RPMI8226 (cell line): ENCODE results near the gene HOATZ.
A peak's percentile ranks its signal among the peaks of the same experiment; 100 is the strongest.

Experiments
- DNase-seq: peaks from one replicate; pipeline ENCODE4 v3.0.0-alpha.2; 2015

HOATZ gene

DNA sequence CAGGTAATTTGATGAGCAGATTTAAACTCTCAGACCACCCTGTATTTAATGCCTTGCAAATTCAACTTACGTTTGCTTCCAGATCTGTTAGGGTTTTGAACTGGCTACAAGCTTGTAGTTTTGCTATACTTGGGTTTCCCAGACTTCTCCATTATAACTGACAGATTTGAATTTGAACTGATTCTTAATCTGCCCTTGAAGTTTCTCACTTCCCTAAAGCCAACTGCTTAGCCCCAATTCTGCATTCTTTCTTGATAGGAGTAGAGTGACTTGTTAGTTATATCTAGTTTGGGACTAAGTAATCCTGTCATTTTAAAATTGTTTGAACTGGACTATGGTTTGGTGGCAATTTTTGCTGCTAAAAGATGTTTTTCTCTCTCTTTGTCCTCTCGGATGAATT, 35.7 kb downstream of the HOATZ start:
- no peak for DNase-seq

DNA sequence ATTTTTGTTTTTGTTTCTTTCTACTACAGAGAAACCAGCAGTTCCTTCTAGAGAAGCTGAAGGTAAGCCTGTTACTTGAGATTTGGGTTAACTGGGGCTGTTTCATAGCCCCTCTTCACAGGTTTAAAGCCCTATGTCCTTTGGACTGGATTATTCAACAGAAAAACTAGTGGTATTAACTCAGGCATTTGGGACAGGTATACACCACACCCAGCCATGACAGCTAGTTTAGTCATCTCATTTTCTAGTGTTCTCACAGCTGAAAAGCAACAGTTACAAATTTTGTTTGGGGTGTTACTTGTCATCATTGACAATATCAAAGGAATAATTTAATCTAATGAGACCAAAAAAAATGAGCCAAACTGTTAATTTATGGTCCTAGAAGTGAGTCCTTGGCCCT, 40.0 kb downstream of the HOATZ start:
- DNase-seq, result no peak

DNA sequence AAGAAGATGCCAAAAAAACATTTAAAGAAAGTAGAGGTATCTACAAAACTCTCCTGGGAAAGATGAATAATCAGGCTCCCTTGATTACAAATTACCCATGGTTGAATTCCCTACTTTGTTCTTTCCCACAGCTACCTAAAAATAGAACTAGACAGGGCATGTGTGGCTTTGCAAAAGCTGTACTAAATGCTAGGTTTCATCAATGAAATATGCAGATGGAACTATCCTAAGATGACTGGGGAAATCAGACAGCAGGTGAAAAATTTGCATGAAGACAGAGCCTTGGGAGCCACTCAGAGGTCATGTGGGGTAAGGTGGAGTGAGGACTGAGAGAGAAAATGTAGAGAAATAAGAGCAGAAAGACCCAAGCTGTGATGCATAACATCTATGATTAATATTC, 40.7 kb downstream of the HOATZ start:
- no peak for DNase-seq

DNA sequence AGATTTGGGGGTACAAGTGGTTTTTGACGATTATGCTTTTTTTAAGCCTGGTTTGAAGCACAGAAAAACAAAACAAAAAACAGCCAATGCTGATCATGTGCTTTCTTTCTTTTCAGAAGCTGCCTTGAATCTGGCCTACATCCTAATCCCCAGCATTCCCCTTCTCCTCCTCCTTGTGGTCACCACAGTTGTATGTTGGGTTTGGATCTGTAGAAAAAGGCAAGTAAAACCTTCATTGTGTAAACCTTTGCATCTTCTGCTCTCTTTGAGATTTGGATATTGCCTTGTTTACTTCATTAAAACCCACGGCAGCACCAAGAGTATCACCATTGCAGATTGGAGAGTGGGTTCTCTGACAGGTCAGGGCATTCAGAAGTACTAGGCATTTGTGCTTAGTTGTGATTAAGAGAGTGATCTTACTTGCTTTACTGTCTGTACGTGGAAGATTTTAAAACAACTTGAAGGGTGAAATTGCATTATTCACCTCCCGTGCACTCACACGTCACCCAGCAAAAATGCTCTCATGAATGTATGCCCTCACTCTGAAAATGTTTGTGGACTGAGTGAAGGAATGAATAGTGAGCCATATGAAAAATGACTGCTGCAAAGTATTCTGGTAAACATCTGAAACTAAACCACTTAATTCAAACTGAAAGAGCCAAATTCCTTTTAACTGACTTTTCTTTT, 43.0 kb downstream of the HOATZ start:
- DNase-seq, result no peak

DNA sequence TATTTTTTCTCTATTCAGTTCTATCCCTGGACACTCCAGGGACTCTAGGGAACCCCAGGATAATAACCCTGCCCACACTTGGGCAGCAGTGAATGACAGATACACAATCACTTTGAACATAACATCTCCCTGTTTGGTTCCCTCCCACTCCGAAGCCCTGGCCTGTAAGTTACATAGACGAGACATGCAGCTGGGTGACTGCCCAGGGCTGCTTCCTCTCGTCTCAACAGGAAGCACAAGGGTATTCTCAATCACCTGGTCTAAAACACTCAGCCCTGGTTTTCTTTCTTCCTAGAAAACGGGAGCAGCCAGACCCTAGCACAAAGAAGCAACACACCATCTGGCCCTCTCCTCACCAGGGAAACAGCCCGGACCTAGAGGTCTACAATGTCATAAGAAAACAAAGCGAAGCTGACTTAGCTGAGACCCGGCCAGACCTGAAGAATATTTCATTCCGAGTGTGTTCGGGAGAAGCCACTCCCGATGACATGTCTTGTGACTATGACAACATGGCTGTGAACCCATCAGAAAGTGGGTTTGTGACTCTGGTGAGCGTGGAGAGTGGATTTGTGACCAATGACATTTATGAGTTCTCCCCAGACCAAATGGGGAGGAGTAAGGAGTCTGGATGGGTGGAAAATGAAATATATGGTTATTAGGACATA, 45.4 kb downstream of the HOATZ start:
- DNase-seq, result no peak

DNA sequence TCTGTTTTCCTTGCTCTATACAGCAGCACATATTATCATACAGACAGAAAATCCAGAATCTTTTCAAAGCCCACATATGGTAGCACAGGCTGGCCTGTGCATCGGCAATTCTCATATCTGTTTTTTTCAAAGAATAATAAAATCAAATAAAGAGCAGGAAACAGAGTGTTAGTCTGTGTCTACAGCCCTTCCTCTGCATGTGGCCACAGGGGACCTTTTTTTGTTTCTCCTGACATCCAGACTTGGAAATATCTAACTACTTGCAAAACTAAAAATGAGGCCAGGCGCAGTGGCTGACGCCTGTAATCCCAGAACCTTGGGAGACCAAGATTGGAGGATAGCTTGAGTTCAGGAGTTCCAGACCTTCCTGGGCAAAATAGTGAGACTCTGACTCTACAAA, 46.2 kb downstream of the HOATZ start:
- DNase-seq, result no peak

DNA sequence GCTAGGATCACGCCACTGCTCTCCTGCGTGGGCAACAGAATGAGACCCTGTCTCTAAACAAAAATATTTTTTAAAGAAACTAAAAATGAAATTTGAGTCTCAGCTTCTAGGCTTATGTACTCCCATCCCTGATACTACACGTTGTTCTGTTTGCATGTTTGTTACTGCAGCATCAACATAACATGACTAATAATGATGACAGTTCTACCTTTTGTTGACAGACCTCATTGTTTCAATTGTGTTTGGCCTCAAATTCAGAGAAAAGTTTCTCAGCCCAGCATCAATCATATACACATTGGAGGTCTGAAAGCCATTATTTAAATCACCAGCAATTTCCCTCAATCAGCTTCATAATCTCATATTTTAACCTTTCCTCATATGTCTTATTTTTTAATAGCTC, 46.7 kb downstream of the HOATZ start:
- DNase-seq, result no peak

DNA sequence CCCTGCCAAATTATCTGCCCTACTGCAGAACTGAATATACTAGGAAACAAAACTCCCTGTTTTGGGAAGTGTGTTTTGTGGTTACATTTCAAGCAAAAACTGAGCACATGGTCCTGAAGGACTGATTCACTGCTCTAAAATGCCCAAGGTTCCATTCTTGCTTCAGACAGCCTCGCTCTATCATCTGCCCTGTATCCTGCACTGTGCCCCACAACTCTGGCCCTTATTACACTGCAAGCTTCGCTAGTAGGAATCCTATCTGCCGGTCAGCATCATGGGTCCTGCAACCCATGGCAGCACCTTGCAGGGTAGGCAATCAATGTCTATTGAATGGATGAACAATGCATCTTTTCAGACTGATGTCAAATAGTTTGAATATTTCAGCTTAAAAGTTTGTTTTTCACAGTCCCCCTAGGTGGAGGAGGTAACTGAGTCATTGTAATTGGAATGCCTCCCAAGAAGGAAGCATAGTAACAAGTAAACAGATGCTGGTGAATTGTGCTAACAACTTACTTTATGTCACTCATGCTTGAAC, 47.3 kb downstream of the HOATZ start:
- DNase-seq, result no peak

DNA sequence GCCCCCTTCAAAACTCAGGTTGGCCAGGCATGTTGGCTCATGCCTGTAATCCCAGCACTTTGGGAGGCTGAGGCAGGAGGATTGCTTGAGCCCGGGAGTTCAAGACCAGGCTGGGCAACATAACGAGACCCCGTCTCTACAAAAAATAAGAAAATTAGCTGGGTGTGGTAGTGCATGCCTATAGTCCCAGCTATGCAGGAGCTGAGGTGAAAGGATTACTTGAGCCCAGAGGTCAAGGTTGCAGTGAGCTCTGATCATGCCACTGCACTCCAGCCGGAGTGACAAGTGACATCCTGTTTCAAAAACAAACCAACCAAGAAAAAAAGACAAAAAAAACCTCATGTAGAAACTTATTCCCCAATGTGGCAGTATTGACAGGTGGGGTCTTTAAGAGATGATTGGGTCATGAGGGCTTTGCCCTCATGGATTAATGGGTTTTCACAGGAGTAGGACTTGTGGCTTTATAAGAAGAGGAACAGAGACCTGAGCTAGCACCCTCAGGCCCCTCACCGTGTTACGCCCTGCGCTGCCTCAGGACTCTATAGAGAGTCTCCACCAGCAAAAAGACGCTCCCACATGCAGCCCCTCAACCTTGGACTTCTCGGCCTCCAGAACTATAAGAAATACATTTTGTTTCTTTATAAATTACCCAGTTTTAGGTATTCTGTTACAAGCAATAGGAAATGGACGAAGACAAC, 48.3 kb downstream of the HOATZ start:
- DNase-seq, result no peak

DNA sequence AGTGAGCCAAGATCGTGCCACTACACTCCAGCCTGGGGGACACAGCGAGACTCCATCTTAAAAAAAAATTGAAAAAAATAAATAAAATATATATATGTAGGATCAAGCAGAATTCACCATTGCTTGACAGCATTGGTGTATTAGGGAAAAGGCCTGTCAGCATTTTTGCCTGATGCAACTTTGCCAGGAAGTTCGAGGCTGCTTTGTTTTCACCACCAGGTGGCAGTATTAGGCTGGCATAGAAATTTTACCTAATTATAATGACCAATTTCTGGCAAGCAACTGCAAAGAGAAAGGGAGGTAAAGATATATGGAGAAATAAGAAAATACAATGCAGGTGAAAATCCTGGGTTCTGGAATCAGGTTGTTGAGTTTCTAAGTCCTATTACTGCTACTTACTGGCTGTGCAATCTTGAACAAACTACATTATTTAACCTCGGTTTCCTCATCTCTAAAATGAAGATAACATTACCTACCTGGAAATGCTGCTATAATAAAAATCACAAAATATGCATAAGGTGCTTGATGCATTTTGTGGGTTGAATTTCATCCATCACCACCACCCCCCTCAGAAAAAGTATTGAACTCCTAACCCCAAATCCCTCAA, 50.6 kb downstream of the HOATZ start:
- DNase-seq, result peak; percentile 86

DNA sequence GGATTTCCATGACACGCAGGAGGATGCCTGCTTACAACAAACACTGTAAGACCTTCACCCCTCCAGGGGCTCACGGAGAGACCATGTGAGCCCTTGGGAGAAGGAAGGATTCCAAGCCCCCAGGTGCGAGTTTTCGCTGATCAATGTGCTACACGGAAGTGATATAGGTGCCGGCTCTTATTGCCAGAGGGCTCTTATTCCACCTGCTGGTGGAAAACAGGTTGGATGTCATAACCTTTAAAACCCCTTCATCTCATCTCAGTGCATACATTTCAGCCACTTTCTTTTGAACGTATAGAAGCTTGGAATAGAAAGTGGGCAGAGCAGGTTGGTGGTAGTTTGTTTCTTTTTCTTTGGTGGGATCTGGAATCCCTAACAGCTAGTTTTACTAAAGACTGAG, 51.7 kb downstream of the HOATZ start:
- DNase-seq, result no peak

DNA sequence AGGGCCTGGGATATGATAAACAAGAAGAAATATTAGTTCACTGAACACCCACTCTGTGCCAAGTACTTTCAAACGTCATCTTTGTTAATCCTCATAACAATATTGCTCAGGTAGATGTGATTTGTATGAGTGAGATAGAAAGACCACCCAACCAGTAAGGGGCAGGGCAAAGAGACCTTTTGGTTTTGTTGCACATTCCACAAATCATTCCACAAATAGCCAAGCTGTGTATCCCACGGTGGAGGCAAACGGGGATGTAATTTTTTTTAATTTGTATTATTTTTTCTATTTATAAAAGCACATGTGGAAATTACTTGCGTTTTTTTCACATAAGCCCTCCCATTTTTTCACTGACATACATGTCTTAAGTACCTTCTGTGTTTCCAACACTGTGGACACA, 54.9 kb downstream of the HOATZ start:
- no peak for DNase-seq

DNA sequence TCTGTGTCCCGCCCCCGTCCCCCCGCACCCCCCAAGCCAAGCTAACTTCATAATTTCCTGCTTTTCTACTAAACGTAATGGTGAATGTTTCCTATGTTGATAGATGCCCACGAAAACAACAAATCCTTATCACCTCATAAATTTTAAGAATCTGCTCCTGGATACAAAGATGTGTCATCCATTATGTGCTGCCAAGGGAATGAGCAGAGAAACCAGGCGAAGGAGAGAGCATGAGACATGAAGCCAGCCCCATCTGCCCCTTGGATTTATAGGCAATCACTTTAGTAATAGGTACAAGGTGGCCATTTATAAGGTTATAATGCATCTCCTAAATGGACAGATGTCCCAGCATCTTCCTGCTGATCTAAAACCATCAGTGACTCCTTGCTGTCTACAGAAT, 56.2 kb downstream of the HOATZ start:
- no peak for DNase-seq

DNA sequence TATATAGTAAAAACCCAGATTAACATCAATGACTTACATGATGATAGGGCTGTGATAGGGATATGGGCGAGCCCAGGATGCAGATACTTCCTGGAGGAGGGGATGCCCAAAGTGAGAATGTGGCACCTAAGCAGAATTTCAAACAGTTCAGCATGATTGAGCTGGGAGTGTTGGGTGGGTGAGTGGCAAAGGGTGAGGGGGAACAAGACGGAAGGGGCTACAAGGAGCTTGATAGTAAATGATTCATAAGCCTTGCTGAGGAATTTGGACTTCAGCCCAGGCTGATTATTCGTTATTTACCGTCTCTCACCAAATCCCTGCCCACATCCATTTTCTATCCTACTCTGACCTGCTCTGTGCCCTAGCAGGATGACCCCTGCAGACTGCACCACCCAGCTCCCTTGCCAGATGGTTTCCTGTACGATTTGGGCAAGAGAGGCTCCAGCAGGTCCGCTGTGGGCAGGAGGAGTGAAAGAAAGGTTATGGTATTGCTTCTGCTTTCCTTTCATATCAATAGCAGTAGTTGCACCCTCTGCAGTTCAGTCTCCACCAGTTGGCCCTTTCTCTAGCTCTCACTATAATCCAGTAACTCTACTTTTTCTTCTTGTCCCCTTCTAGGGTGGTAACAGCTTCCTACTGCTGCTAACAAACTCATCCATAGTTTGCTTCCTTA, 57.4 kb downstream of the HOATZ start:
- DNase-seq, result no peak

DNA sequence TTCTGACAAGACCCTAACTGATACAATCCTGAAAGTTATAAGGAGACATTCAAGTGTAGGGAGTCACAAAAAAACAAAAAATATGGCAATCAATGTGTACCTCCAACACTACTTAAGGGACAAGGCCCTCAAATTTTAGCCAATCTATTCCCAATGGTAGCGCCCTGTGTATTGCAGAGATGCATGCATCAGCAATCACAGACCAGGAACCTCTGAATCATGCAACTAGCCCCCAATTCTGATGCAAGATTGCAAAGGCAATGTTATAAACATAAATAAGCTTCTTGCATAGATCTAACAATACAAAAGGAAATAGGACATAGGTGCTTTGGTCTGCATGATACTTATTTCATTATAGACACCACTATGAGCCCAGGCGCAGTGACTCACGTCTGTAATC, 58.0 kb downstream of the HOATZ start:
- DNase-seq, result no peak

DNA sequence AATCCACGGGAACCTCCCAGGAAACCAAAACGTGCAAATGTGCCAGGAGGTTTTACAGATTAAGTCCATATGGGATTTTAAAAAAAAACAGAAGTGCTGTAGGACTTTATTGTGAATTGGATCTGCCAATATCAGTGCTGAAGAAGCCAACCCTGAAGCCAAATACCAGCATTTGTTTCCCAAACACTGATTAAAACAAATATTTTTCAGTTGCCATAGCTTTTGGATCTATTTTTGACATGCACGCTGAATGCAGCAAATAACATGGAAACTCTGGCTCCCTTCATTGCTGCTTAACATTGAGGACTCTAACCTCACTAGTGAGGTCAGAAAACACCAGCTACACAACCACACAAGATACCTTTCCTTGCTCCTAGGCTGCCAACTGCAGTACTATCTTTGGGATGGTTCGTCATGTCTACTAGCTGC, 59.3 kb downstream of the HOATZ start:
- no peak for DNase-seq

DNA sequence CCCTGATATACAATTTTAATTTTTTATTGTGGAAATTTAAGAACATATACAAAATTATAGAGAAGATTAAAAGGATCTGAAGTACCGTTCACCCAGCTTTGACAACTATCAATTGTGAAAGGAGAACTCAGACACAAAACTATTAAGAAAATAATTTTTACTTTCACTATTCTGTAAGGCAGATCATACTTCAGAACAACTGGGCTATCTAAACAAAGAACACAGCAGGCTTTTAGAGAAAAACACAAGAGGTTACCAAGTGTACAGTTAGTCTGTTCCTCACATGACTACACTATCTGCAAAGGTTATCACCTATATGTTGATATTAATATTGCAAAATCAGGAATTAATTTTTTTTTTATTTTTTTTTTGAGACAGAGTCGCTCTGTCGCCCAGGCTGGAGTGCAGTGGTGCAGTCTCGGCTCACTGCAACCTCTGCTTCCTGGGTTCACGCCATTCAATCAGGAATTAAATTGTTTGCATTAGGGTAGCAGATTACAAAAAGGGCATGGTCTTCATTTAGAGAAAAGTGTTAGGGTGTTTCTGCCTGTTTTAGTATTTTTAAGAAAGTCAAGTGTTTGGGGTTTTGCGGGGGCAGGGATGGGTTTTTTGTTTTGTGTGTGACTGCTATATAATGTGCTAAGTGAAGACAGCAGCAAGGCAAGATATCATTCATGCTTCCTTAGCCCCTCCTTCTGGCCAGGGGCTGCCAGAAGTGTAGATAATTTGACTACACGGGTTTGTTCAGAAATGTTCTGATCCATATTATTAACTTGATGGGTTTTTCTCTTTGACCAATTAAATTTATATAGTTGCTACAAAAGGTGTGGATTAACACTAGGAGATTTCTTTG, 60.0 kb downstream of the HOATZ start:
- DNase-seq, result no peak

DNA sequence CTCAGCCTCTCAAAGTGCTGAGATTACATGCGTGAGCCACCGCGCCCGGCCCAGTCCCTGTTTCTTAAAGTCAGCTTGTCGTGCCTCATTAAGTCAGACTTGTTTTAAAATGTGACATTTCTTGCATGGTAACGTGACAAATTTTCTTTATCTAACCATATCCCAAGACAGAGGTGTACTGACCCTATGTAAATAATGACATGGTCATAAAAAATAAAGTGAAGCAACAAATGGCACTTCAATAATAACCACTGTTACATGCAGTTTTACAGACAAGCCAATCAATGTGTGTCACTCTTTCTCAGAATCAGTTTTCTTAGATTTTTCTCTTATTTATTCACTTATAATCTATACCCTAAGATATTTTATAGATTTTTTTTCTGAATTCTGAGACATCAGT, 61.2 kb downstream of the HOATZ start:
- no peak for DNase-seq

DNA sequence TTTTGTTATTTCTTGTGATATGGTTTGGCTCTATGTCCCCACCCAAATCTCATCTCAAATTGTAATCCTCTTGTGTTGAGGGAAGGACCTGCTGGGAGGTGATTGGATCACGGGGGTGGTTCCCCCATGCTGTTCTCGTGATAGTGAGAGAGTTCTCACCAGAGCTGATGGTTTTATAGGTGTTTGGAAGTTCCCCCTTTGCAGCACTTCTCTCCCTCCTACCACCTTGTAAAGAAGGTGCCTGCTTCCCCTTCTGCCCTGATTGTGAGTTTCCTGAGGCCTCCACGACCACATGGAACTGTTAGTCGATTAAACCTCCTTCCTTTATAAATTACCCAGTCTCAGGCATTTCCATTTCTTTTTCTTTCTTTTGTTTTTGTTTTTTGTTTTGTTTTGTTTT, 63.2 kb downstream of the HOATZ start:
- DNase-seq, result no peak

DNA sequence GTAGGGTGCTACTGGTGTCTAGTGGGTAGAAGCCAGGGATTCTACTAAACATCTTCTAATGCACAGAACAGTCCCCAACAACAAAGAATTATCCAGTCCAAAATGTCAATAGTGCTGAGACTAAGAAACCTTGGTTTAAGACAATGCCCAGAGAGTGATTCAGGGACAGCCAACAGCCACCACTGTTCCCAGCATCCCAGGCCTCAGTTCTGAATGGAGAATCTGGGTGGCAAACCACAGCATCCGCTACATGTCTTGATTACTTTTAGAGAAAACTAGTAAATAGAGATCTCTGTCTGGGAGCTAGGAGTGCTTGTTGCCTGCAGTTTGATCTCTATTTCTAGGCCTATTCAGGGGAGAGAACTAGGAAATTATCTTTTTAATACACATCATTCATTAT, 66.8 kb downstream of the HOATZ start:
- no peak for DNase-seq

DNA sequence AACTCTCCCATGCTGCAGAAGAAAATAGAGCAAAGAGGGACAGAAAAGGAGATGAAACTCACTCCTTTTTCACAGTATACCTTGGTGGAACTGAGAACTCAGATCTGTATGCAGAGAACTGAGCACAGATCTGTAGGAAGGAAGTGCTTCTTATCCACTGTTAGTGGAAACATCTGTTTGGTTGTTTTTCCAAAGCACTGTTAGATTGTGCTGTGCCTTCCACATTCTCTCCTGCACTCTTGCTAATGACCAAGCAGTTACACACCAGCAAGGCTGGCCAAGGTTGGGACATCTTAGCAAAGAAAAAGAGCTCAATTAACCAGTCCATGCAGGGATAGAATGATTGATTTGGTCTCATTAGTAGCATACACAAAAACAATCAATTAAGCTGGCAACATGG, 67.6 kb downstream of the HOATZ start:
- DNase-seq, result no peak

DNA sequence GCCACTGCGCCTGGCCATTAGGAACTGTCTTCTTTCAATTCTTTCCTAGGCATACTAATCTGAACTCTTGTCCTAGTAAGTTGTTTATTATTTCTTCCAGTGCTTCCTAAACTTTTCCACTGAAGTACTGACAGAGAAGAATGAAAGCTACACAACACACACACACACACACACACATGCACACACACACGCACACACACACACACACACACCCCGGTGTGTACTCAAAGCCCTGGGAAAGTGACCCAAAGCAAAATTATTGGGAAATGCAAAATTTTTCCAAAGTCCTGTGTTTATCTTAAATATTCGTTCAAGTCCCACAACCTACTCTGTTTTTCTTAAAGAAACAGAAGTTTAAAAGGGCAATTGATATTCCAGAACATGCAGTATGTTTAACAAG, 68.3 kb downstream of the HOATZ start:
- DNase-seq, result no peak
